Endothelial cell of umbilical vein (primary cell): ENCODE measurements around the gene LRRC7. TPM values are rescaled to one million over a fixed set of nuclear protein-coding genes. Genes with fewer than 3 reads are reported as not detected.

Source experiments
- BruUV-seq: library from RNA; stranded (reverse); fragments of 400-500 nt; replicated peaks from 2 replicates; lab custom pipeline; 2021; lab: Mats Ljungman, UMichigan
- CTCF ChIA-PET: fragments of 300-600, 350-600 bp; sonication (Branson Sonifier 250); formaldehyde crosslinking; loops from one replicate; lab custom pipeline; 2021; ENCODE audit warnings: antibody characterized with exemption, inconsistent platforms; lab: Charles Lee
- POLR2A ChIA-PET: fragments of 300-600, 350-600 bp; sonication (Branson Sonifier 250); formaldehyde crosslinking; loops from one replicate; lab custom pipeline; 2021; ENCODE audit warnings: antibody characterized with exemption, inconsistent platforms; lab: Charles Lee
- DNase-seq: peaks from one replicate; pipeline ENCODE4 v3.0.0-alpha.2; 2011; ENCODE audit warnings: low read depth, low spot score
- FAIRE-seq: peaks from 2 replicates; lab custom pipeline; 2011; peaks lifted over from hg19 to GRCh38; lab: Jason Lieb, UNC
- H2AFZ ChIP-seq: 2 replicates; pipeline ENCODE4 v1.6.0; 2012; ENCODE audit warnings: low read depth, low read length, control low read depth, inconsistent platforms
- H3K27ac ChIP-seq: 2 replicates; pipeline ENCODE4 v1.5.1; 2011; ENCODE audit warnings: low read depth, mild to moderate bottlenecking, control low read depth, low read length, moderate library complexity; ENCODE audit not compliant: insufficient read depth
- H3K27me3 ChIP-seq, 2 experiments: 2 replicates each; pipeline versions ENCODE4 v1.6.0 to v1.6.1; 2011; ENCODE audit warnings: low read length in 2 of 2, mixed read lengths in 1 of 2; ENCODE audit not compliant: control insufficient read depth in 2 of 2, insufficient read depth in 2 of 2
- H3K36me3 ChIP-seq, 2 experiments: 2 replicates in 1 of 2; 3 replicates in 1 of 2; pipeline ENCODE4 v1.5.1; 2011; ENCODE audit warnings: low read length in 2 of 2, mild to moderate bottlenecking in 1 of 2, moderate library complexity in 1 of 2; ENCODE audit not compliant: control insufficient read depth in 2 of 2, insufficient read depth in 2 of 2; ENCODE audit errors: extremely low read depth in 1 of 2
- H3K4me1 ChIP-seq: 3 replicates; pipeline ENCODE4 v1.5.1; 2011; ENCODE audit warnings: mild to moderate bottlenecking, low read length; ENCODE audit not compliant: control insufficient read depth, insufficient read depth; ENCODE audit errors: extremely low read depth
- H3K4me2 ChIP-seq: 2 replicates; pipeline ENCODE4 v1.6.1; 2011; ENCODE audit warnings: low read length, control low read depth, mixed read lengths; ENCODE audit not compliant: insufficient read depth
- H3K4me3 ChIP-seq, 3 experiments: fragments of 200-600 bp in 1 of 3; sonication (generic), shearing (Covaris generic) in 1 of 3; replicated peaks in 1 of 3; 2 replicates each; pipeline ENCODE4 v1.5.1; 2011 to 2016; ENCODE audit warnings: control low read depth in 3 of 3, low read length in 3 of 3, mild to moderate bottlenecking in 2 of 3, inconsistent platforms in 1 of 3, low read depth in 1 of 3, moderate library complexity in 1 of 3; ENCODE audit not compliant: insufficient read depth in 1 of 3
- H3K79me2 ChIP-seq: 2 replicates; pipeline ENCODE4 v1.6.0; 2012; ENCODE audit warnings: low read length, inconsistent platforms; ENCODE audit not compliant: control insufficient read depth, insufficient read depth
- H3K9ac ChIP-seq: replicated peaks from 2 replicates; pipeline ENCODE3; 2011; ENCODE audit warnings: low read length, control low read depth; ENCODE audit not compliant: insufficient read depth; ENCODE audit errors: extremely low read depth
- H3K9me1 ChIP-seq: replicated peaks from 3 replicates; pipeline ENCODE4 v1.6.0; 2011; ENCODE audit warnings: mild to moderate bottlenecking, low read length; ENCODE audit not compliant: control insufficient read depth, insufficient read depth; ENCODE audit errors: extremely low read depth
- H3K9me3 ChIP-seq: replicated peaks from 2 replicates; pipeline ENCODE4 v1.5.1; 2012; ENCODE audit warnings: low read length, inconsistent platforms; ENCODE audit not compliant: control insufficient read depth, insufficient read depth
- H4K20me1 ChIP-seq: replicated peaks from 2 replicates; pipeline ENCODE3; 2011; ENCODE audit warnings: mild to moderate bottlenecking, low read length; ENCODE audit not compliant: control insufficient read depth, insufficient read depth; ENCODE audit errors: extremely low read depth
- CTCF ChIP-seq, 2 donors: IDR thresholded peaks; 1 replicate in 1 of 2; 2 replicates in 1 of 2; pipeline ENCODE4 v1.5.1; 2011; ENCODE audit warnings: low read length in 2 of 2, mild to moderate bottlenecking in 2 of 2, moderate library complexity in 2 of 2, control low read depth in 1 of 2, inconsistent platforms in 1 of 2, low read depth in 1 of 2; ENCODE audit not compliant: insufficient read depth in 1 of 2; ENCODE audit errors: extremely low read depth in 1 of 2
- EZH2 ChIP-seq: IDR thresholded peaks from 2 replicates; pipeline ENCODE4 v1.6.1; 2012; ENCODE audit warnings: borderline replicate concordance, low read depth, mild to moderate bottlenecking, moderate library complexity, low read length, inconsistent platforms; ENCODE audit not compliant: severe bottlenecking
- FOS ChIP-seq: IDR thresholded peaks from 2 replicates; pipeline ENCODE4 v1.6.1; 2011; ENCODE audit warnings: mild to moderate bottlenecking, low read length, moderate library complexity, borderline replicate concordance; ENCODE audit not compliant: insufficient read depth
- GATA2 ChIP-seq: IDR thresholded peaks from 2 replicates; pipeline ENCODE4 v1.7.0; 2011; ENCODE audit warnings: low read depth, mild to moderate bottlenecking, moderate library complexity, mixed read lengths, low read length; ENCODE audit not compliant: insufficient read length, insufficient read depth
- JUN ChIP-seq: IDR thresholded peaks from 2 replicates; pipeline ENCODE4 v1.6.1; 2011; ENCODE audit warnings: borderline replicate concordance, low read depth; ENCODE audit not compliant: insufficient read length, insufficient read depth
- MAX ChIP-seq: IDR thresholded peaks from 2 replicates; pipeline ENCODE4 v1.6.1; 2011; ENCODE audit not compliant: insufficient read depth, insufficient read length
- MYC ChIP-seq: IDR thresholded peaks from one replicate; pipeline ENCODE4 v1.6.1; 2011; ENCODE audit warnings: mild to moderate bottlenecking, low read depth, low read length
- POLR2A ChIP-seq: IDR thresholded peaks from 2 replicates; pipeline ENCODE4 v1.6.1; 2012; ENCODE audit warnings: low read depth, mild to moderate bottlenecking, control low read depth, low read length
- POLR2AphosphoS5 ChIP-seq: IDR thresholded peaks from 2 replicates; pipeline ENCODE4 v1.6.1; 2012; ENCODE audit warnings: low read depth, mild to moderate bottlenecking, control low read depth, low read length, moderate library complexity; ENCODE audit not compliant: insufficient read depth
- dilution Hi-C: fragments of 300-500 bp; cut with MboI; formaldehyde crosslinking; loops from one replicate; pipeline ENCODE4 v1.15.0; 2019; ENCODE audit warnings: low sequenced_read_pairs; ENCODE audit not compliant: extremely low pct_ligation_motif_present
- intact Hi-C: fragments of 100-400 bp; cut with micrococcal nuclease; formaldehyde crosslinking; loops from one replicate; pipeline ENCODE4 v1.10.0; 2022
- polyA plus RNA-seq, 4 experiments: library from polyadenylated mRNA; depleted of rRNA in 3 of 4; stranded (reverse) in 3 of 4; unstranded in 1 of 4; fragments of >200 nt; gene quantifications; 2 replicates each; pipeline versions ENCODE4 v1.2.1 to v1.2.3, GENCODE V29; 2011 to 2012; ENCODE audit warnings: missing spikeins in 1 of 4
- total RNA-seq: library from RNA; stranded (reverse); gene quantifications from 2 replicates; pipeline ENCODE4 v1.2.3, GENCODE V29; 2021

The LRRC7 gene
- total and polyA plus RNA-seq, 2 donors (not counting 3 experiments of a cell fraction or from before 2014, with no cell fraction given), result 0.11 to 0.58 TPM

- H3K9me1 ChIP-seq, result no peaks in the 10 kb centered on the region
- dilution Hi-C loops (no loop called here), intact Hi-C loops (no loop called here)
- H3K4me2 ChIP-seq, result no peak overlapping the region
- no peak overlapping the region for H3K27ac ChIP-seq
- H3K9ac ChIP-seq, result no peak overlapping the region
- H3K79me2 ChIP-seq, result no peaks in the 10 kb centered on the region
- no peaks in the 10 kb centered on the region for H3K9me3 ChIP-seq
- POLR2A ChIA-PET, result no interaction called here
- FAIRE-seq (no peak), DNase-seq (no peak)
- BruUV-seq, result no TSS peak
- CTCF ChIA-PET, result no interaction called here
- TF ChIP-seq POLR2AphosphoS5, result no peak
- TF ChIP-seq FOS, result no peak
- no peak for TF ChIP-seq CTCF (IDR thresholded peaks at IDR 0.05; ENCODE audit: extremely low read depth in 1 of 2, insufficient read depth in 1 of 2, low read depth in 1 of 2, low read length in 2 of 2)
- no peak for TF ChIP-seq GATA2
- TF ChIP-seq EZH2, result no peak
- no peak for TF ChIP-seq MYC
- no peak for TF ChIP-seq POLR2A
- TF ChIP-seq MAX, result no peak
- TF ChIP-seq JUN, result no peak
- H3K4me3 ChIP-seq, result no peak overlapping the region
- H3K4me1 ChIP-seq, result no peaks in the 10 kb centered on the region
- no peak overlapping the region for H2AFZ ChIP-seq
- H3K36me3 ChIP-seq, result no peaks in the 10 kb centered on the region
- H3K27me3 ChIP-seq, result no peaks in the 10 kb centered on the region
- H4K20me1 ChIP-seq, result no peaks in the 10 kb centered on the region
Measured at GRCh38 chr1:69523032-69523431, 44.7 kb upstream of the LRRC7 start.
